Measurements from ENCODE around the gene ITIH5. TPM values are rescaled to one million over a fixed set of nuclear protein-coding genes. Genes with fewer than 3 reads are reported as not detected.

The ITIH5 gene
- total and polyA plus RNA-seq, 9 of the 15 experiments (the other 6 are each of a cell fraction or from before 2014, with no cell fraction given): 0.52 to 4.5 (median 2.6) TPM

GRCh38 chr10:7697426-7697825, 30.7 kb upstream of the ITIH5 start (continued):
- TF ChIP-seq RBFOX2 (IDR thresholded peaks at IDR 0.05; ENCODE audit: low read depth, low read length): no peak
- TF ChIP-seq FOXA1 (IDR thresholded peaks at IDR 0.05; ENCODE audit: borderline replicate concordance): no peak
- TF ChIP-seq ETS1 (conservative IDR thresholded peaks at IDR 0.05; ENCODE audit: control insufficient read depth, low read depth, low read length): no peak
- TF ChIP-seq NEUROD1 (IDR thresholded peaks at IDR 0.05; ENCODE audit: borderline replicate concordance, low read depth, low read length, partially characterized antibody): no peak
- TF ChIP-seq MBD2 (IDR thresholded peaks at IDR 0.05; ENCODE audit: borderline replicate concordance, low read depth): no peak
- TF ChIP-seq, protein P1, sequence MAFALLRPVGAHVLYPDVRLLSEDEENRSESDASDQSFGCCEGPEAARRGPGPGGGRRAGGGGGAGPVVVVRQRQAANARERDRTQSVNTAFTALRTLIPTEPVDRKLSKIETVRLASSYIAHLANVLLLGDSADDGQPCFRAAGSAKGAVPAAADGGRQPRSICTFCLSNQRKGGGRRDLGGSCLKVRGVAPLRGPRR (CRISPR knock-in tag; IDR thresholded peaks at IDR 0.05): no peak
- no peak for TF ChIP-seq CHD4 (IDR thresholded peaks at IDR 0.05; ENCODE audit: insufficient read depth, insufficient replicate concordance, low read depth, low read length, poor library complexity, severe bottlenecking)

- Histone ChIP-seq H3K9me1 (ENCODE audit: control insufficient read depth, insufficient read depth, low read length) (no peaks in the 10 kb centered on the region), H3K4me1 (replicated peaks in 1 of 2; ENCODE audit: control insufficient read depth in 2 of 2, insufficient read depth in 2 of 2, low read length in 2 of 2) (no peaks in the 10 kb centered on the region), H3K36me3 (ENCODE audit: control insufficient read depth, insufficient read depth, low read length) (no peaks in the 10 kb centered on the region), H3K79me2 (ENCODE audit: control insufficient read depth, insufficient read depth, low read length) (no peaks in the 10 kb centered on the region), H3K9me3 (replicated peaks; ENCODE audit: control insufficient read depth, insufficient read depth, low read depth, low read length) (no peaks in the 10 kb centered on the region; the same call in 1 of the 2 replicates), H4K20me1 (replicated peaks; ENCODE audit: control insufficient read depth, insufficient read depth, low read length) (no peaks in the 10 kb centered on the region), H3K4me2 (ENCODE audit: insufficient read depth, low read length) (no peak overlapping the region), H3K27me3 (ENCODE audit: control insufficient read depth in 2 of 2, insufficient read depth in 2 of 2, low read length in 2 of 2) (peaks cover 0 to 14% of the 10 kb centered on the region in 2 experiments; a peak in 2 of 5 replicates), H3K4me3 (no peak overlapping the region), H3K9ac (ENCODE audit: insufficient read depth in 1 of 2, low read depth in 2 of 2, low read length in 2 of 2) (no peak overlapping the region), H3K27ac (ENCODE audit: extremely low read depth, low read depth, low read length) (no peak overlapping the region), H2AFZ (ENCODE audit: low read depth, low read length) (no peak overlapping the region)
- in situ Hi-C loops (cut with MboI) (no loop called here), intact Hi-C loops (cut with micrococcal nuclease) (no loop called here)
- POLR2A ChIA-PET: no interaction called here
- FAIRE-seq (no peak), DNase-seq (ENCODE audit: extremely low read depth in 1 of 4, low spot score in 3 of 4) (no peak), ATAC-seq (no peak)
- CTCF ChIA-PET (ENCODE audit: low intra/inter-chr PET ratio): no interaction called here
- WGBS (ENCODE audit: insufficient coverage, low coverage, missing lambda C conversion rate): 2% methylated on average over 3 of the region's 3 CpGs
- TF ChIP-seq ZNF551 (CRISPR knock-in tag; IDR thresholded peaks at IDR 0.05) (no peak), NR1H2 (CRISPR knock-in tag; IDR thresholded peaks at IDR 0.05) (no peak), KDM5B (IDR thresholded peaks at IDR 0.05; ENCODE audit: insufficient replicate concordance, low read depth, low read length) (no peak)
- TF ChIP-seq, protein P2, sequence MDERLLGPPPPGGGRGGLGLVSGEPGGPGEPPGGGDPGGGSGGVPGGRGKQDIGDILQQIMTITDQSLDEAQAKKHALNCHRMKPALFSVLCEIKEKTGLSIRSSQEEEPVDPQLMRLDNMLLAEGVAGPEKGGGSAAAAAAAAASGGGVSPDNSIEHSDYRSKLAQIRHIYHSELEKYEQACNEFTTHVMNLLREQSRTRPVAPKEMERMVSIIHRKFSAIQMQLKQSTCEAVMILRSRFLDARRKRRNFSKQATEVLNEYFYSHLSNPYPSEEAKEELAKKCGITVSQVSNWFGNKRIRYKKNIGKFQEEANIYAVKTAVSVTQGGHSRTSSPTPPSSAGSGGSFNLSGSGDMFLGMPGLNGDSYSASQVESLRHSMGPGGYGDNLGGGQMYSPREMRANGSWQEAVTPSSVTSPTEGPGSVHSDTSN (CRISPR knock-in tag; IDR thresholded peaks at IDR 0.05; ENCODE audit: low read depth): no peak
- TF ChIP-seq, protein P2 (tag; conservative IDR thresholded peaks at IDR 0.05; ENCODE audit: low read depth): no peak
- no TSS peak for BruUV-seq (replicated peaks)
These were observed 29.8 kb upstream of the ITIH5 start for GRCh38 chr10:7696545-7696944.
